Body of pancreas (tissue), 4 donors: ENCODE results near the gene NBR1. TPM values are rescaled to one million over a fixed set of nuclear protein-coding genes. Genes with fewer than 3 reads are reported as not detected.

Source experiments
- ATAC-seq: fragments of 150-250 bp; one replicate; pipeline ENCODE4 v1.9.1; 2016
- DNase-seq, 4 donors: peaks; one replicate each; pipeline ENCODE4 v3.0.0-alpha.2; 2019
- H3K27ac ChIP-seq, 4 donors: fragments of 200-600 bp; sonication (generic); 1 replicate in 3 of 4; 2 replicates in 1 of 4; pipeline versions ENCODE4 v1.5.1 to v1.6.1; 2016 to 2019; ENCODE audit warnings: mild to moderate bottlenecking in 1 of 4, mixed read lengths in 1 of 4, moderate library complexity in 1 of 4
- H3K27me3 ChIP-seq, 2 donors: fragments of 200-600 bp; sonication (generic); one replicate each; pipeline ENCODE4 v1.6.0; 2016; ENCODE audit warnings: mild to moderate bottlenecking in 1 of 2
- H3K36me3 ChIP-seq, 2 donors: fragments of 200-600 bp; sonication (generic); replicated peaks in 1 of 2; 2 replicates each; pipeline ENCODE4 v1.5.1; 2016; ENCODE audit warnings: low read depth in 2 of 2; ENCODE audit not compliant: insufficient read depth in 1 of 2
- H3K4me1 ChIP-seq: fragments of 200-600 bp; sonication (generic); one replicate; pipeline ENCODE4 v1.6.0; 2016
- H3K4me3 ChIP-seq, 2 donors: fragments of 200-600 bp; sonication (generic); 1 replicate in 1 of 2; 2 replicates in 1 of 2; pipeline ENCODE4 v1.5.1; 2016 to 2019
- H3K9me3 ChIP-seq, 3 donors: fragments of 200-600 bp; sonication (generic); 1 replicate in 2 of 3; 2 replicates in 1 of 3; pipeline ENCODE4 v1.5.1; 2016
- CTCF ChIP-seq, 7 experiments: fragments of 450-650 bp in 4 of 7; fragments of 200-600 bp in 3 of 7; sonication (generic) in 3 of 7; IDR thresholded peaks; one replicate each; pipeline ENCODE4 v1.5.1; 2016 to 2019; ENCODE audit warnings: antibody characterized with exemption in 7 of 7
- POLR2A ChIP-seq, 3 donors: fragments of 450-650 bp; IDR thresholded peaks; one replicate each; pipeline ENCODE4 v1.6.1; 2016; ENCODE audit warnings: antibody characterized with exemption in 3 of 3, mild to moderate bottlenecking in 2 of 3
- WGBS, 2 donors: methylation state at CpG; one replicate each; pipeline ENCODE4 v1.1.5; 2017; 5-methylcytosine and 5-hydroxymethylcytosine counted together
- intact Hi-C: fragments of 100-400 bp; cut with DNase I; formaldehyde crosslinking; loops from one replicate; pipeline ENCODE4 v1.15.1; 2023
- total RNA-seq, 2 donors: library from RNA; depleted of rRNA; stranded (reverse); fragments of >200 nt; gene quantifications; one replicate each; pipeline ENCODE4 v1.1.0, GENCODE V29; 2016

The NBR1 gene
- total RNA-seq, 2 donors from 2014 or later = 16.2 to 41.0 TPM

- peaks cover 40% of the 10 kb centered on the region for H3K4me1 ChIP-seq
- no peaks in the 10 kb centered on the region for H3K27me3 ChIP-seq
- TF ChIP-seq CTCF (IDR thresholded peaks at IDR 0.05) = peak in 6 of 7 experiments; percentile 12 to 52 (median 36)
- peak in 2 of 3 donors; percentile 73 to 78 for TF ChIP-seq POLR2A (IDR thresholded peaks at IDR 0.05)
- H3K36me3 ChIP-seq = peaks cover under 1 to 2% of the 10 kb centered on the region in 2 donors
- intact Hi-C loops = no loop called here
- ATAC-seq (peak; percentile 94), DNase-seq (peak; percentile 81 to 89 (median 86))
- 1% methylated on average over 29 to 54 of the region's 54 CpGs for WGBS, 2 donors
- H3K27ac ChIP-seq = peak within 1 kb of the TSS; percentile 83 to 92 (median 85)
- no peaks in the 10 kb centered on the region for H3K9me3 ChIP-seq
- peak within 1 kb of the TSS; percentile 36 to 50 for H3K4me3 ChIP-seq
These were observed 40.7 kb downstream of the NBR1 start, which contains the start of gene TMEM106A for GRCh38 chr17:43211480-43212402. TMEM106A (plus strand) TSS chr17:43211875; CDS start chr17:43213042, 1,167 bp downstream.

GRCh38 chr17:43212641-43213490, 41.9 kb downstream of the NBR1 start:
- Histone ChIP-seq H3K4me3 (no peak overlapping the region), H3K27me3 (no peaks in the 10 kb centered on the region), H3K4me1 (peaks cover 47% of the 10 kb centered on the region), H3K27ac (peak overlapping the region; percentile 83 to 92 (median 85)), H3K36me3 (peaks cover 0 to 2% of the 10 kb centered on the region in 2 donors), H3K9me3 (no peaks in the 10 kb centered on the region)
- WGBS, 2 donors = 36% methylated on average over 6 to 7 of the region's 7 CpGs
- peak in 1 of 3 donors; percentile 32 for TF ChIP-seq POLR2A (IDR thresholded peaks at IDR 0.05)
- no peak for TF ChIP-seq CTCF (IDR thresholded peaks at IDR 0.05)
- peak; percentile 23 for ATAC-seq
- peak; percentile 53 to 82 (median 78) for DNase-seq
- intact Hi-C loops = no loop called here

- no peak for TF ChIP-seq CTCF (IDR thresholded peaks at IDR 0.05)
- no peak for TF ChIP-seq POLR2A (IDR thresholded peaks at IDR 0.05)
- ATAC-seq (no peak), DNase-seq (no peak)
- peak overlapping the region in 3 of 4 donors; percentile 83 to 92 (median 87) for H3K27ac ChIP-seq
- peaks cover 47% of the 10 kb centered on the region for H3K4me1 ChIP-seq
- H3K4me3 ChIP-seq = no peak overlapping the region
- intact Hi-C loops = no loop called here
- no peaks in the 10 kb centered on the region for H3K9me3 ChIP-seq
- no peaks in the 10 kb centered on the region for H3K27me3 ChIP-seq
- peaks cover 0 to 2% of the 10 kb centered on the region in 2 donors for H3K36me3 ChIP-seq
- 85 to 88% methylated on average over 2 of the region's 2 CpGs for WGBS, 2 donors
These were observed 42.5 kb downstream of the NBR1 start for GRCh38 chr17:43213545-43213944.

DNA sequence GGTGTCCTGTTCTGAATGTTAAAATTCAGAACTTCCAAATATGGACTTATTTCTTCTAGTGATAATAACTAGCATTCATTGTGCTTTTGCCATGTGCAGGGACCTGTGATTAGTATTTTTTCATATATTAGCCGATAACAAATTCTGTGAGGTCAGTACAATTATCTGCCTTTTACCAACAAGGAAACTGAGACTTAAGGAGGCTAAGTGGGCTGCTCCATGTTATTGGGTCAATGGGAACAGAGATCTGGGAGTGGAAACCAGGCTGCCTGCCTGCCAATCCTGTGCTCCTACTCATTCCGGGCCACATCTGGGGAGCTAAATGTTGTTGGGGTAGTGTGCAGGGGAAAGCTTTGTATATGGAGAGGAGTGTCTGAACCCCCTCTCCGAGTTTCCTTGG, 44.3 kb downstream of the NBR1 start:
- ATAC-seq = no peak
- no peak overlapping the region for H3K27ac ChIP-seq
- 90 to 95% methylated on average over 3 of the region's 3 CpGs for WGBS, 2 donors

GRCh38 chr17:43216369-43216761, 45.4 kb downstream of the NBR1 start:
- WGBS, 2 donors = 52 to 56% methylated on average over 4 of the region's 4 CpGs

More for the DNA sequence above, 44.3 kb downstream of the NBR1 start:
- DNase-seq = no peak
- Histone ChIP-seq H3K36me3 (no peaks in the 10 kb centered on the region), H3K4me1 (peaks cover 47% of the 10 kb centered on the region), H3K27me3 (no peaks in the 10 kb centered on the region), H3K9me3 (no peaks in the 10 kb centered on the region), H3K4me3 (no peak overlapping the region)
- intact Hi-C loops = no loop called here
- no peak for TF ChIP-seq POLR2A (IDR thresholded peaks at IDR 0.05)

More at GRCh38 chr17:43216369-43216761, 45.4 kb downstream of the NBR1 start:
- DNase-seq (no peak), ATAC-seq (no peak)
- Histone ChIP-seq H3K4me3 (no peak overlapping the region), H3K9me3 (no peaks in the 10 kb centered on the region), H3K36me3 (no peaks in the 10 kb centered on the region), H3K27me3 (no peaks in the 10 kb centered on the region), H3K27ac (peak overlapping the region in 3 of 4 donors; percentile 17 to 28 (median 24)), H3K4me1 (peaks cover 40% of the 10 kb centered on the region)
- intact Hi-C loops = no loop called here
- TF ChIP-seq POLR2A (IDR thresholded peaks at IDR 0.05) = no peak
- no peak for TF ChIP-seq CTCF (IDR thresholded peaks at IDR 0.05)
